ENCODE results near the gene DPEP3. TPM values are rescaled to one million over a fixed set of nuclear protein-coding genes. Genes with fewer than 3 reads are reported as not detected.

Gene DPEP3
- polyA plus RNA-seq, 1 donor (not counting 4 experiments of a cell fraction or from before 2014, with no cell fraction given), result not detected

DNA sequence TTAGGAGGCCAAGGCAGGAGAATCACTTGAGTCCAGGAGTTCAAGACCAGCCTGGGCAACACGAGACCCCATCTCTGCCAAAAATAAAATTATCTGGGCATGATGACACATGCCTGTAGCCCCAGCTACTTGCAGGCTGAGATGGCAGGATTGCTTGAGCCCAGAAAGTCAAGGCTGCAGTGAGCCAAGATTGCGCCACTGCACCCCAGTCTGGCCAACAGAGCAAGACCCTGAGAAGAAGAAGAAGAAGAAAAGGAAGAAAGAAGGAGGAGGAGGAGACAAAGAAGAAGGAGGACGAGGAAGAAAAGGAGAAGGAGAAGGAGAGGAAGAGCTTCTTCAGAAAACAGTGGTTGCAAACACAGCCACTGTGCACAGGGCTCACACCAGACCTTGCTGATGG lies 8.4 kb upstream of the DPEP3 start:
- TF ChIP-seq, protein P1, sequence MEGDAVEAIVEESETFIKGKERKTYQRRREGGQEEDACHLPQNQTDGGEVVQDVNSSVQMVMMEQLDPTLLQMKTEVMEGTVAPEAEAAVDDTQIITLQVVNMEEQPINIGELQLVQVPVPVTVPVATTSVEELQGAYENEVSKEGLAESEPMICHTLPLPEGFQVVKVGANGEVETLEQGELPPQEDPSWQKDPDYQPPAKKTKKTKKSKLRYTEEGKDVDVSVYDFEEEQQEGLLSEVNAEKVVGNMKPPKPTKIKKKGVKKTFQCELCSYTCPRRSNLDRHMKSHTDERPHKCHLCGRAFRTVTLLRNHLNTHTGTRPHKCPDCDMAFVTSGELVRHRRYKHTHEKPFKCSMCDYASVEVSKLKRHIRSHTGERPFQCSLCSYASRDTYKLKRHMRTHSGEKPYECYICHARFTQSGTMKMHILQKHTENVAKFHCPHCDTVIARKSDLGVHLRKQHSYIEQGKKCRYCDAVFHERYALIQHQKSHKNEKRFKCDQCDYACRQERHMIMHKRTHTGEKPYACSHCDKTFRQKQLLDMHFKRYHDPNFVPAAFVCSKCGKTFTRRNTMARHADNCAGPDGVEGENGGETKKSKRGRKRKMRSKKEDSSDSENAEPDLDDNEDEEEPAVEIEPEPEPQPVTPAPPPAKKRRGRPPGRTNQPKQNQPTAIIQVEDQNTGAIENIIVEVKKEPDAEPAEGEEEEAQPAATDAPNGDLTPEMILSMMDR (optimal IDR thresholded peaks at IDR 0.05 in 1 of 3, IDR thresholded peaks at IDR 0.05 in 1 of 3, conservative IDR thresholded peaks at IDR 0.05 in 1 of 3; ENCODE audit: extremely low read depth in 1 of 3, insufficient read depth in 2 of 3, low read length in 3 of 3), result no peak
- no peak for TF ChIP-seq EZH2 (IDR thresholded peaks at IDR 0.05; ENCODE audit: low read length)
- no peak for DNase-seq (ENCODE audit: low read depth, low spot score)
- Histone ChIP-seq H3K36me3 (ENCODE audit: control insufficient read depth in 2 of 2, extremely low read depth in 1 of 2, insufficient read depth in 2 of 2, low read length in 2 of 2) (no peaks in the 10 kb centered on the region), H3K9ac (ENCODE audit: control insufficient read depth, extremely low read depth, insufficient read depth, low read length) (no peak overlapping the region), H3K79me2 (ENCODE audit: control insufficient read depth, insufficient read depth, low read length) (no peaks in the 10 kb centered on the region), H2AFZ (ENCODE audit: control insufficient read depth, low read length) (no peak overlapping the region), H3K4me3 (ENCODE audit: control insufficient read depth in 2 of 3, extremely low read depth in 1 of 3, insufficient read depth in 2 of 3, low read depth in 1 of 3, low read length in 3 of 3) (no peak overlapping the region), H3K9me1 (ENCODE audit: control insufficient read depth, extremely low read depth, insufficient read depth, low read length) (no peaks in the 10 kb centered on the region), H3K4me1 (ENCODE audit: control insufficient read depth, extremely low read depth, insufficient read depth, low read length) (peaks cover 19% of the 10 kb centered on the region), H3K27ac (ENCODE audit: control insufficient read depth, insufficient read depth, low read length) (no peak overlapping the region), H3K4me2 (ENCODE audit: control insufficient read depth, extremely low read depth, insufficient read depth, low read depth, low read length) (no peak overlapping the region), H3K9me3 (ENCODE audit: control insufficient read depth, low read depth, low read length) (no peaks in the 10 kb centered on the region), H4K20me1 (ENCODE audit: control insufficient read depth, extremely low read depth, insufficient read depth, low read length) (no peaks in the 10 kb centered on the region), H3K27me3 (ENCODE audit: control insufficient read depth, extremely low read depth, insufficient read depth, low read length) (no peaks in the 10 kb centered on the region)
- dilution Hi-C loops (cut with MboI; ENCODE audit: extremely low pct_ligation_motif_present, low sequenced_read_pairs), result no loop called here
- no peak for FAIRE-seq

DNA sequence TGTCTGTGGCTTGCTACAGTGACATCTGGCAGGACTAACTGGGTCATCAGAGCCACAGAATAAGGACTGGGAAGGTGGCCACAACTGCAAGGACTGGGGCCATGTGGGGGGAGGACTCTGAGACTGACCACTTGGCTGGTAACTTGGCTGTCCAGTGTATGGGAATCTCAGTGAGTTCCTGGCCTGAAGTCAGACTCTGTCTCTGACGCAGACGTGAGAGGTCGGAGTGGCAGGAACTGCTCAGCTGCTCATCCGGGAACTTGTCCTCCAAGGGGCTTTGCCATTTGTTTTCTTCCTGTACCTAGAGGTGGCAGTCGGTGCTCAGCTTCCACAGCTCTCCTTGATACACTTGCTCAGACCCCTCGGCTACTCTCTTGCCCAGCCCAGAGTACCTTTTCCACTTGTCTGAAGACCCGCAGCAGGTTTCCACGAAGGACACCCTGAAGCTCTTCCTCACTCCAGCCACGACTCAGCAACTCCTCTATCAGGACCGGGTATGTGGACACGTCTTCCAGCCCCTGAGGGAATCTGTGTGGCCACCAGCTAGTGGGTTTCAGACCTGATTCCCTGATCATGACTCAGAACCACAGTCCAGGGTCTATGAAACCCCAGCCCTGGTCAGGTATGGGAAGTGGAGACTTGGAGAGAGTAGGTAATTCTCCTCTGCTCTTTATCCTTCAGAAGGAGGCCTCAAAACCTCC lies 7.3 kb upstream of the DPEP3 start:
- H3K36me3 ChIP-seq (ENCODE audit: control insufficient read depth in 2 of 2, extremely low read depth in 1 of 2, insufficient read depth in 2 of 2, low read length in 2 of 2), result no peaks in the 10 kb centered on the region

More for the DNA sequence above, 7.3 kb upstream of the DPEP3 start:
- H3K9me1 ChIP-seq (ENCODE audit: control insufficient read depth, extremely low read depth, insufficient read depth, low read length), result no peaks in the 10 kb centered on the region
- H3K27ac ChIP-seq (ENCODE audit: control insufficient read depth, insufficient read depth, low read length), result no peak overlapping the region
- no peak for TF ChIP-seq EZH2 (IDR thresholded peaks at IDR 0.05; ENCODE audit: low read length)
- TF ChIP-seq, protein P1 (optimal IDR thresholded peaks at IDR 0.05 in 1 of 3, IDR thresholded peaks at IDR 0.05 in 1 of 3, conservative IDR thresholded peaks at IDR 0.05 in 1 of 3; ENCODE audit: extremely low read depth in 1 of 3, insufficient read depth in 2 of 3, low read length in 3 of 3), result no peak
- no peak overlapping the region for H2AFZ ChIP-seq (ENCODE audit: control insufficient read depth, low read length)
- H4K20me1 ChIP-seq (ENCODE audit: control insufficient read depth, extremely low read depth, insufficient read depth, low read length), result no peaks in the 10 kb centered on the region
- H3K9ac ChIP-seq (ENCODE audit: control insufficient read depth, extremely low read depth, insufficient read depth, low read length), result no peak overlapping the region
- DNase-seq (ENCODE audit: low read depth, low spot score) (no peak), FAIRE-seq (no peak)
- no peak overlapping the region for H3K4me2 ChIP-seq (ENCODE audit: control insufficient read depth, extremely low read depth, insufficient read depth, low read depth, low read length)
- H3K79me2 ChIP-seq (ENCODE audit: control insufficient read depth, insufficient read depth, low read length), result no peaks in the 10 kb centered on the region
- peaks cover 24% of the 10 kb centered on the region for H3K4me1 ChIP-seq (ENCODE audit: control insufficient read depth, extremely low read depth, insufficient read depth, low read length)
- H3K4me3 ChIP-seq (ENCODE audit: control insufficient read depth in 2 of 3, extremely low read depth in 1 of 3, insufficient read depth in 2 of 3, low read depth in 1 of 3, low read length in 3 of 3), result no peak overlapping the region
- dilution Hi-C loops (cut with MboI; ENCODE audit: extremely low pct_ligation_motif_present, low sequenced_read_pairs), result no loop called here
- no peaks in the 10 kb centered on the region for H3K9me3 ChIP-seq (ENCODE audit: control insufficient read depth, low read depth, low read length)
- H3K27me3 ChIP-seq (ENCODE audit: control insufficient read depth, extremely low read depth, insufficient read depth, low read length), result no peaks in the 10 kb centered on the region

Measured in keratinocyte (primary cell).